Glomerular endothelial cell (primary cell): Measurements from ENCODE around the gene HDHD3. TPM values are rescaled to one million over a fixed set of nuclear protein-coding genes. Genes with fewer than 3 reads are reported as not detected.
"Not testable (repeated sequence)": the region's sequence is repeated elsewhere in the genome, so short reads cannot be mapped to it uniquely, and the experiment has no call there.

Experiments
- DNase-seq: peaks from one replicate; pipeline ENCODE4 v3.0.0-alpha.2; 2011; ENCODE audit warnings: low read depth, low spot score; ENCODE audit errors: extremely low read depth
- total RNA-seq: library from RNA; depleted of rRNA; stranded (reverse); fragments of >200 nt; gene quantifications from 2 replicates; pipeline ENCODE4 v1.2.3, GENCODE V29; 2015

The HDHD3 gene
- total RNA-seq, 1 donor from 2014 or later, result 8.5 TPM

DNA sequence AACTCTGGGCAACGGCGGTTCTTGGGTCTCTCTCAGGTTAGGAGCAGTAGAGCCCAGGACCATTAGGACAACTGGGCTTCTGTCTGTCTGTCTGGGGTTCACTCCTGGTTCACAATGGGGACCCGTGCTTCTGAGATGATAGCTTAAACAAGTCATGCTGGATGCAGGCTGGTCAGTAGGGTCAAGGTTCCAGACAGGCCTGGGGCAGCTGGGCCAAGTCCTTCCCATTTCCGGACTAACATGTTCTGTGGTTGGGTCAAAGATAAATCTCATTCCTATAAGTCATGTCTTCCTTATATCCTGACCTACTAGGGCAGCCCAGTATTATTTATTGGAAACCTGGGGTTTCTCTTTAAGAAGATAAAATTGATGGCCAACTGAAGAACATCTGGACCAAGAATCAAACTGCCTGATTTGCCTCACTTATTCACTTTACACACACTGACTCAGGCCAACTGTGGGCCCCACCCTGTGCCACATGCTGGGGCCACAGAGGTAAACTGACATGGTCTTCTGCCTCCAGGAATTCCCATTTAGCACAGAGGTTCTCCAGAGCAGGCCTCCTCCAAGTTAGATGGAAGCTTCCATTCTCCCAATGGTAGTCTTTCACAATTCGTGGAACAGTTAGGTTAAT lies 8.3 kb downstream of the HDHD3 start:
- DNase-seq, result no peak

- not testable (repeated sequence) for DNase-seq
These were observed 11.1 kb downstream of the HDHD3 start for GRCh38 chr9:113365652-113366051.

DNA sequence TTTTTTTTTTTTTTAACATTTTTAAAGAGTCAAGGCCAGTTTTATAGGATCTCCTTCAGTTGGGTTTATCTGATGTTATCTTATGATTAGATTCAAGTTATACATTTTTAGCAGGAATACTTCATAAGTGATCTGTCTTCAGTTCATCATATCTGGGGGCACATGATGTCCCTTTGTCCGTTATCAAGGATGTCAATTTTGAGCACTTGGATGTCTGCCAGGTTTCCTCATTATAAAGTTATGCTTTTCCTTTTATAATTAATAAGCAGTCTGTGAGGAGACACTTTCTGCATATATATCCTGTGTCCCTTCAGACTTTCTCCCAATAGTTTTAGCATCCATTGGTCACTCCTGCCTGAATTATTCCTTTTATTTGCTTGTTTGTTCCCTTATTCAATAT lies 11.8 kb downstream of the HDHD3 start:
- no peak for DNase-seq

- DNase-seq, result no peak
These were observed 13.4 kb downstream of the HDHD3 start for GRCh38 chr9:113363336-113363735.

- DNase-seq, result no peak
These were observed 15.3 kb downstream of the HDHD3 start for GRCh38 chr9:113361304-113362018.

DNA sequence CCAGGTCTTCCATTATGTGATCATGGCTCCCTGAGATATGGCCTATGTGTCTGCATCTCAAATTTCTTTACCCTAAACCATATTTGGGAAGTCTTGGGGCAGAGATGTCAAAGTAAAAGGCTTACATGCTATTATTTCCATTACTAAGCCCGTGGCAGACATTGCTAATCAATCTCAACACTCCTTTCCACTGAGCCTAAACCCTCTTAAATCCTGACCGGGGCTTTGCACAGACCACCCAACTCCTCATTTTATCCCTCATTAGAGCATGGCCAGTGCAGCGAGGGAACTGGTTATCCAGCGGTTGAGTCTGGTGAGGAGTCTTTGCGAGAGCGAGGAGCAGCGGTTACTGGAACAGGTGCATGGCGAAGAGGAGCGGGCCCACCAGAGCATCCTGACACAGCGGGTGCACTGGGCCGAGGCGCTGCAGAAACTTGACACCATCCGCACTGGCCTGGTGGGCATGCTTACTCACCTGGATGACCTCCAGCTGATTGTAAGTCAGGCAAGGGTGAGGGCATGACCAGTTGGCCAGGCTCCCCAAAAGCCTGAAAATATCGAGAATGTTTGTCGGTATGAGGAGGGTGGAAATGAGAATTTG lies 16.4 kb downstream of the HDHD3 start:
- DNase-seq, result no peak

DNA sequence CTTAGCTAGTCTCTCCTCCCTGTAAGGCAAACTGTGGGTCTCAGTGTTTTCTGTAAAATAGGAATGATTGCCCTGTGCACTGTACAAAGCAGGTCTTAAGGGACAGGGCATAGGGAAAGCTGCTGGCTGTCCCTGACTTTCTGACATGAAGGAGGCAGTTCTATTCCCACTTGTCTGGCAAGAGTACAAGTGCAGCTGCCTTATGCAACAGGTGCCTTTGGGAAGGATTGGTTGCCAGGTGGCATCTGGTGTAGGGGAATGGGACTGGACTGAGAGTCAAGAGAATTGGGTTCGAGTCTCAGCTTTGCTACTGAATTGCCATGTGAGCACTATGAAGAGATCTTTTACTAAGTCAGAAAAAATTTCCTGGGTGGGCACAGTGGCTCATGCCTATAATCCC lies 17.4 kb downstream of the HDHD3 start:
- DNase-seq, result no peak

GRCh38 chr9:113356686-113357292 lies 20.0 kb downstream of the HDHD3 start:
- no peak for DNase-seq

DNA sequence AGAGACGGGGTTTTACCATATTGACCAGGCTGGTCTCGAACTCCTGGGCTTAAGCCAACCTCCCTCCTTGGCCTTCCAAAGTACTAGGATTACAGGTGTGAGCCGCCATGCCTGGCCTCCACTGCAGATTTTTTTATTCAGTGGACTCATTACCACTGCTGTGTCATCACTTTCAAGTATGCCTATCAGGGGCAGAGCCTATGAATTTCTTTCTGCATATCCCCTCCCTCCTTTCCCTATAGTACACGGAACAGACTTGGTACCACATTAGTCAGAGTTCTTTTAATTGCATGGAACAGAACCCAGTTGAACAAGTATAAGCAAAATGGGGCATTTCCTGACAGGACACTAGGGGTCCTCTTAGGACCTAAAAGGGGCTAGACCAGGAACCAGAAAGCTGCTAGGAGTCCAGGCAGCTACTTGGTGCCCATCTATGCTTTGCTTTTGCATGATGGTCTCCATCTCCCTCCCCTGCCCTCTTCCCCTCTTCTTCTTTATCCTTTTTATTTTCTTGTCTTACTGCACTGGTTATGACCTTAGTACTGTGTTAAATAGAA lies 21.7 kb downstream of the HDHD3 start:
- no peak for DNase-seq

- no peak for DNase-seq
These were observed 24.4 kb downstream of the HDHD3 start for GRCh38 chr9:113352411-113352810.

DNA sequence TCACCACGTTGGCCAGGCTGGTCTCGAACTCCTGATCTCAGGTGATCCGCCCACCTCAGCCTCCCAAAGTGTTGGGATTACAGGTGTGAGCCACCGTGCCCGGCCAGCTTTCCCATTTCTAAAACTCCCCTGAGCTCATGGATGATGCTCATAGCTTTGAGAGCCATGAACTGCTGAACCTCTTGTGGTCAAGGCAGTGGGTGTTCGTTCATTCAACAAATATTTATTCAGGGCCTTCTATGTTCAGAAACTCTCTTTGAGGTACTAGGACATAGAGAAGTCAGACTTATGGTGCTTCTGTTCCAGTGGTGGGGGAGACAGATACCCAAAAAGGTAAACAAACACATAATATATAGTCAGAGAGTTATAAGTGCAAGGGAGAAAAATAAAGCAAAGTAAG lies 24.8 kb downstream of the HDHD3 start:
- no peak for DNase-seq

DNA sequence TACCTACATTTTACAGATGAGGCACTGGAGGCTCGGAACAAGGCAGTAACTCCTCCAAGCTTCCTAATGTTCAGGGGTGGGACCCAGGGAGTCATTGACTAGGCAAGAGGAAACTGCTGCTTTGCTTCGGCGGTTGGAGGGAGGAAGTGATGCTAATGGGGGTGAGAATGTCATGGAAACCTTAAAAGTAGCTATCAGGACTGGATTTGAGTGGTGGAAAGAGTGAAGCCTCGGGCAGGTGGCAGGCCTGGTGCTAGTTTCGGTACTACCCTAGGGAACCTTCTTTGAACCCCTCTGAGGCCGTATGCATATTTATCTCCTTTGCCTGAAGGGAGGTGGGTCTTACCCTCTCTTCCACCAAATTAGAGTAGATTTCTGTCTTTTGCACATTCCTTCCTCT lies 25.8 kb downstream of the HDHD3 start:
- no peak for DNase-seq

DNA sequence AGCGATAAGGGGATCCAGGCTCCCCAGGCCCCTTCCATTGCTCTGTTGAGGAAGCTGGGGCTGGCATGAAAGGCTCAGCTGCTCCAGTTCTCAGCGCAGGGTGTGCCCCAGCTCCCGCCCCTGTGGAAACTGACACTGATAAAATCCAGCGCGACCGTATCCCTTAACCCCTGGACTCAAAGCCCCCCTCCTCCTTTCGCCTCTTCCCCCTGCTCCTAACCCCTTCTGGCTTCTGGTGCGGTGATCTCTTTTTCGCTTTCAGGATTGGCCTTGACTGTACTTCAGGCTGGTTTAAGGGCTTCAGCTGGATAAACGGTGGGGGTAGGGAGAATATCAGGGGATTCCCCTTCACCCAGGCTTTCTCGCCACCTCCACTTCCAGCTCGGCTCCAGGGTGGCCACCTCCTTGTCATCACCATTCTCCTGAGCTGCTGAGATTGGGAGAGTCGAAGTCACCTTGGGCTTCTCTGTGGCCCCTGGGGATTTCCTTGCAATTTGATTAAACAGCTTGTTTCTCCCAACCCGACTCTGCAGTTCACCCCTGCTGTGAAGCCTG lies 26.6 kb downstream of the HDHD3 start:
- no peak for DNase-seq

DNA sequence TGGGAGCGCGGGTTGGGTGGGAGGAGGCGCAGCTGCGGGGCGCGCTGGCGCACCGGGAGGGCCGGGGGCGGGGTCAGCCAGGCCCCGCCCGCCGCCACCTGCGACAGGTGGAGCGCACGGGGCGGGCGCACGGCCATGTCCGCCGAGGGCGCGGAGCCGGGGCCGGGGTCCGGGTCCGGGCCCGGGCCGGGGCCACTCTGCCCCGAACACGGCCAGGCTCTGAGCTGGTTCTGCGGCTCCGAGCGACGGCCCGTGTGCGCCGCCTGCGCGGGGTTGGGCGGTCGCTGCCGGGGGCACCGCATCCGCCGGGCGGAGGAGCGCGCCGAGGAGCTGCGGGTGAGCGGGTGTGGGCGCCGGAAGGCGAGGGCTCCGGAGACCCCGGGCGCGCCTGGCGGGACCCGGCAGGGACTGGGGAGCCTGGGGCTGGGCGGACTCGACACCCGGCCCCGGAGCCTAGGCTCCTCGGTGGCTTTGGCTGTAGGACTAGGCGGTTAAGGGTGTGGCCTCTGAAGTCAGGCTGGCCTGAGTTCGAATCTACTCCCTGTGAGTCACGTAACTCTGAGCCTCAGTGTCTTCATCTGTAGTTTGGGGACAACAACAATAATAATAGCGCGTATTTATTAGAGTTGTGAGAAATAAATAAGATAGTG lies 27.2 kb downstream of the HDHD3 start, which contains the start of gene BSPRY:
Gene BSPRY (plus strand): TSS at position 97 of the 650 bp plus-strand sequence. CDS start 39 bp downstream, at position 136.
- DNase-seq, result no peak

- DNase-seq, result no peak
These were observed 27.7 kb downstream of the HDHD3 start for GRCh38 chr9:113349066-113349444.

DNA sequence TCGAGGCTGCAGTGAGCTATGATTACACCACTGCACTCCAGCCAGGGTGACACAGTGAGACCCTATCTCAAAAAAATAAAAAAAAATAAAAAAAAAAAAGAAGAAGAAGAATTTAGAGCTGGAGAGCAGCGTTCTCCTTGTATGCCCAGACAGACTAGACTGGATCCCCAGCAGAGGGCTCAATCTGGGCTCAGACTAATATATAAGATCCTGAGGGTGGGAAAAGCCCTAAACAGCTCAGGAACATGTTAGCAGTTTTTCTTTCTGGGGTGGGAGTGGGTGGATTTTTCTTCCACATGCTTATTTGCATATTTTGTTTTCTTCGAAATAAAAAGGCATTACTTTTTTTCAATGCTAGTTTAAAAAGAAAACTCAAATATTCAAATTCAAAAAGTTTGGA lies 28.3 kb downstream of the HDHD3 start:
- DNase-seq, result no peak

GRCh38 chr9:113345671-113346070 lies 31.1 kb downstream of the HDHD3 start:
- no peak for DNase-seq

DNA sequence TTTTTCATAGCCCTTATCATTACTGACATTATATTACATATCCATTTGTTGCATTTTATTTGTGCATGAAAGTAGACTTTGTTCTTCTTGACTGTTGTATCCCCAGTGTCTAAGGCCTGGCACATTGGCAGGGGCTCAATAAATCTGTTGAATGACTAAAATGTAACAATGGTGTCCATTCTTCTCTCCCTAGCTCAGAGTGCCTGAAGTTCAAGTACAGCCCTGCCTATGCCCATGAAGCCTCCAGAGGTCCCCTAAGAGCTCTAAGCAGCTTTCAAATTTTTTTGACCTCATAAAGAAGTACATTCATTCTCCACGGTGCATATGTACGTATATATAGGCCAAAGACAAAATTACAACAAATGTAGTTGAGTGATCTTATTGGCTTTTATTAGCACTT lies 31.6 kb downstream of the HDHD3 start:
- DNase-seq, result no peak

DNA sequence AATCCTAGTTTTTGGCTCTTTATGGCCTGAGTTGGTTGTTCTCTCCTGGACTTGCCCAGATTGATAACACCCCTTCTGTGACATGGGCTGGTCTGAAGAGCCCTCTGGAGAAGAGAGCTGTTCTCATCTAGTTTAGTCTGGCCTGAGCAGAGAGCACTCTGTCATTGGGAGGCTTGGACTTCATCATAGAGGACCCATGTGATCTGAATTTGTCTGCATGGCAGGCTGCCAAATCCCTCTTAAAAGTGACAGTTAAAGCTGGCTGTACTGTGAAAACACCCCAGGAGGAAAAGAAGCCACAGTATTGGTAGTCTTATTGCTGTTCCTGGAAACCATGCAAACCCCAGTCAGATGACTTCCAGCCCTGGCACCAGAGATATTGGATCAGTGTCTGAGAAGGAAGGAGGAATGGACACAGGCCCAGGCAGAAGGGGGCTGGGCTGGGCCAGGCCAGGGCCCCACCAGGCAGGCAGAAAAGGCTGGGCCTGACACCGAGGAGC lies 33.0 kb downstream of the HDHD3 start:
- no peak for DNase-seq

DNA sequence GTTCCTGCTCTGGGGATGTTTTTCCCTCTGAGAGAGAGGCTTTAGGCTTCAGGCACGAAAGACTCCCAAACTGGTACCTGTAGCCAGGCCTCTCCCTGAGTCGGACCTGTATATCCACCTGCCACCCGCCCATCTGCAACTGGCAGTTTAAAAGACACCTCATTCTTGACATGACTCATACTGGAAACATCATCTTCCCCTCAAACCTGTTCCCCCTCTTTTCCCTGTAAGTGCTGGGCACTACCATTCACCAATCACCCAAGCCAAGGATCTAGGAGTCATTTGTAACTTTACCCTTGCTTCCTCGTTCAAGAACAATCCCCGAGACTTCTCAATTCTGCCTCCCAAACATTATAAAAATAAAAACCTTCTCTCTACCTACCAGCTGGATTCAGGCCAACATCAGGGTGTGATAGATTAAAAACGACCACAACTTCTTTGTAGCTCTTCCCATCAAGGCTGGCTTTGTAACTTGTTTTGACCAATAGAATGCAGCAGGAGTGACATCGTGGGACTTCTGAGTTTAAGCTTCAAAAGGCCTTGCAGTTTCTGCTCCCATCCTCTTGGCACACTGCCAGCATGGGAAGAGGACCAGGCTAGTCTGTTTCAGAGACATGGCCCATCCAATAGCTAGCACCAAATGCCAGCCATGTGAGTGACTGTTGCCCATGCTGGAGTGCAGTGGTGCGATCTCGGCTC lies 34.9 kb downstream of the HDHD3 start:
- DNase-seq, result no peak
